GM12878 (cell line): ENCODE data around the gene PGLYRP2.

Experiments used
- EP300 ChIP-seq, 2 experiments: fragments of 150-350 bp in 1 of 2; IDR thresholded peaks; 2 replicates each; pipeline ENCODE4 v1.6.1; 2011 to 2012; ENCODE audit warnings: low read depth in 2 of 2, low read length in 2 of 2, borderline replicate concordance in 1 of 2, improper control_type of control experiment in 1 of 2, inconsistent platforms in 1 of 2; ENCODE audit not compliant: control insufficient read depth in 1 of 2
- POLR2A ChIP-seq: IDR thresholded peaks from 2 replicates; pipeline ENCODE4 v1.6.1; 2011; ENCODE audit warnings: low read depth, mild to moderate bottlenecking, low read length
- POLR2AphosphoS2 ChIP-seq: IDR thresholded peaks from 2 replicates; pipeline ENCODE4 v1.6.1; 2011; ENCODE audit warnings: low read depth, mild to moderate bottlenecking, low read length, improper control_type of control experiment, moderate library complexity
- SIN3A ChIP-seq: IDR thresholded peaks from 2 replicates; pipeline ENCODE4 v1.6.1; 2012; ENCODE audit warnings: low read depth, low read length, improper control_type of control experiment
- SIX5 ChIP-seq: IDR thresholded peaks from 2 replicates; pipeline ENCODE4 v1.6.1; 2011; ENCODE audit warnings: mild to moderate bottlenecking, low read depth, low read length, moderate library complexity; ENCODE audit not compliant: severe bottlenecking
- TF ChIP-seq, protein P1 (sequence below), 3 experiments: IDR thresholded peaks in 2 of 3; conservative IDR thresholded peaks in 1 of 3; 2 replicates each; pipeline ENCODE4 v1.5.1; 2011; ENCODE audit warnings: low read depth in 3 of 3, low read length in 3 of 3, mild to moderate bottlenecking in 3 of 3, control low read depth in 2 of 3, moderate library complexity in 2 of 3, inconsistent platforms in 1 of 3, mixed read lengths in 1 of 3; ENCODE audit not compliant: control insufficient read depth in 2 of 3, insufficient read depth in 1 of 3; ENCODE audit errors: extremely low read depth in 1 of 3
- TF ChIP-seq, protein P2 (sequence below): IDR thresholded peaks from 2 replicates; pipeline ENCODE4 v1.6.1; 2012; ENCODE audit warnings: mild to moderate bottlenecking, low read depth, low read length

DNA sequence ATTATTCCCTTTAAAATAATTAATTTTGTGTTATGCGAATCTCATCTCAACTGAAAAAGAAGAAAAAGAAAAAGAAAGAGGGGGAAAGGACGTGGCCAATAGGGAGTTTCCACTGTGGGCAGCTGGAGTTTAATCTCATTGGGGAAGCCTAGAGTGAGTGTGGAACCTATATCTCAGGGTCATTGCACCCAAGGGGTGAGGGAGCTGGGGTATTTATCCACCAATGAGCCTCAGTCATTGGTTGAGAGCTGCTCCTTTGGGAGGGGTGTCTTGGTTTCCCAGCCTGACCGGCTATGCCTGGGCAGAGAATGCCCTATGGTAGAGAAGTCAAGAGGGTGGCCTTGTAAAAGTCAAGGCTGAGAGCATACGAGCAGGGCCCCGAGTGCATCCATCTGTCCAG lies 45.5 kb upstream of the PGLYRP2 start:
- TF ChIP-seq, protein P1, sequence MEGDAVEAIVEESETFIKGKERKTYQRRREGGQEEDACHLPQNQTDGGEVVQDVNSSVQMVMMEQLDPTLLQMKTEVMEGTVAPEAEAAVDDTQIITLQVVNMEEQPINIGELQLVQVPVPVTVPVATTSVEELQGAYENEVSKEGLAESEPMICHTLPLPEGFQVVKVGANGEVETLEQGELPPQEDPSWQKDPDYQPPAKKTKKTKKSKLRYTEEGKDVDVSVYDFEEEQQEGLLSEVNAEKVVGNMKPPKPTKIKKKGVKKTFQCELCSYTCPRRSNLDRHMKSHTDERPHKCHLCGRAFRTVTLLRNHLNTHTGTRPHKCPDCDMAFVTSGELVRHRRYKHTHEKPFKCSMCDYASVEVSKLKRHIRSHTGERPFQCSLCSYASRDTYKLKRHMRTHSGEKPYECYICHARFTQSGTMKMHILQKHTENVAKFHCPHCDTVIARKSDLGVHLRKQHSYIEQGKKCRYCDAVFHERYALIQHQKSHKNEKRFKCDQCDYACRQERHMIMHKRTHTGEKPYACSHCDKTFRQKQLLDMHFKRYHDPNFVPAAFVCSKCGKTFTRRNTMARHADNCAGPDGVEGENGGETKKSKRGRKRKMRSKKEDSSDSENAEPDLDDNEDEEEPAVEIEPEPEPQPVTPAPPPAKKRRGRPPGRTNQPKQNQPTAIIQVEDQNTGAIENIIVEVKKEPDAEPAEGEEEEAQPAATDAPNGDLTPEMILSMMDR (IDR thresholded peaks at IDR 0.05 in 2 of 3, conservative IDR thresholded peaks at IDR 0.05 in 1 of 3; ENCODE audit: control insufficient read depth in 2 of 3, extremely low read depth in 1 of 3, insufficient read depth in 1 of 3, low read depth in 3 of 3, low read length in 3 of 3): no peak
- TF ChIP-seq POLR2A (no peak), EP300 (IDR thresholded peaks at IDR 0.05; ENCODE audit: borderline replicate concordance in 1 of 2, control insufficient read depth in 1 of 2, low read depth in 2 of 2, low read length in 2 of 2) (no peak), SIX5 (no peak), POLR2AphosphoS2 (no peak), SIN3A (no peak)
- TF ChIP-seq, protein P2, sequence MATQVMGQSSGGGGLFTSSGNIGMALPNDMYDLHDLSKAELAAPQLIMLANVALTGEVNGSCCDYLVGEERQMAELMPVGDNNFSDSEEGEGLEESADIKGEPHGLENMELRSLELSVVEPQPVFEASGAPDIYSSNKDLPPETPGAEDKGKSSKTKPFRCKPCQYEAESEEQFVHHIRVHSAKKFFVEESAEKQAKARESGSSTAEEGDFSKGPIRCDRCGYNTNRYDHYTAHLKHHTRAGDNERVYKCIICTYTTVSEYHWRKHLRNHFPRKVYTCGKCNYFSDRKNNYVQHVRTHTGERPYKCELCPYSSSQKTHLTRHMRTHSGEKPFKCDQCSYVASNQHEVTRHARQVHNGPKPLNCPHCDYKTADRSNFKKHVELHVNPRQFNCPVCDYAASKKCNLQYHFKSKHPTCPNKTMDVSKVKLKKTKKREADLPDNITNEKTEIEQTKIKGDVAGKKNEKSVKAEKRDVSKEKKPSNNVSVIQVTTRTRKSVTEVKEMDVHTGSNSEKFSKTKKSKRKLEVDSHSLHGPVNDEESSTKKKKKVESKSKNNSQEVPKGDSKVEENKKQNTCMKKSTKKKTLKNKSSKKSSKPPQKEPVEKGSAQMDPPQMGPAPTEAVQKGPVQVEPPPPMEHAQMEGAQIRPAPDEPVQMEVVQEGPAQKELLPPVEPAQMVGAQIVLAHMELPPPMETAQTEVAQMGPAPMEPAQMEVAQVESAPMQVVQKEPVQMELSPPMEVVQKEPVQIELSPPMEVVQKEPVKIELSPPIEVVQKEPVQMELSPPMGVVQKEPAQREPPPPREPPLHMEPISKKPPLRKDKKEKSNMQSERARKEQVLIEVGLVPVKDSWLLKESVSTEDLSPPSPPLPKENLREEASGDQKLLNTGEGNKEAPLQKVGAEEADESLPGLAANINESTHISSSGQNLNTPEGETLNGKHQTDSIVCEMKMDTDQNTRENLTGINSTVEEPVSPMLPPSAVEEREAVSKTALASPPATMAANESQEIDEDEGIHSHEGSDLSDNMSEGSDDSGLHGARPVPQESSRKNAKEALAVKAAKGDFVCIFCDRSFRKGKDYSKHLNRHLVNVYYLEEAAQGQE: no peak
